Effector CD4-positive, alpha-beta T cell (primary cell): Measurements from ENCODE around the gene ANKDD1A.
A peak's percentile ranks its signal among the peaks of the same experiment; 100 is the strongest.

Experiments used
- DNase-seq: peaks from one replicate; pipeline ENCODE4 v3.0.0-alpha.2; 2020

The ANKDD1A gene

DNA sequence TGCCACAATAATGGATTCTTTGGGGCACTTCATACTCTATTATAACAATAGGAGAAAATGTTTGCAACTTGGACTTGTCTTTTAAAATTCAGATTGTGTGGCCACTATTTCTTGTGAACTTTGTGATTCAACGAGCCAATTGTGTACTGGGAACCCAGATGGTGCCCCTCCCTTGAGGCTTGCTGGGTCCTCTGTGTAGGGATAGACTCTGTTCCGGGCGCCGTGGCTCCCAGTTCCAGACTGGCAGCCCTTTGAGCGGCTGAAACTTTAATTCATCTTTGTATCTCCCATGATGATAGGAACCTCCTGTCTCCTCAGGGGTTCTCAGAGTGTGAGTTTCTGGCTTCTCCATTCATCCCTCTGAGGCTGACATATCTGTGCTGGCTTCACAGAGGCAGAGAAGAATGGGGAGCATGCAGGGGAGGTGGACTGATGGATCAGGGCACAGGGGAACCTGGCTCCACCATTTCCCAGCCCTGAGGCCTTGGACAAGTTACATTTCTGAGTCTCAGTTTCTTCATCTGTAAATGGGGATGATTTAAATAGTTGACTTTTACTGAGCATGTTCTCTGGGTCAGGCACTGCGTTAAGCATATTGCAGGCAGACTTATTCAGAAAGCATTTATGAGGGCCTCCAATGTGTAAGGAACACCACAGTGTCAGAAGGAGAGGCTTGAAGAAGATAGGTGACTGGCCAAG, 15.2 kb upstream of the ANKDD1A start:
- DNase-seq = no peak

DNA sequence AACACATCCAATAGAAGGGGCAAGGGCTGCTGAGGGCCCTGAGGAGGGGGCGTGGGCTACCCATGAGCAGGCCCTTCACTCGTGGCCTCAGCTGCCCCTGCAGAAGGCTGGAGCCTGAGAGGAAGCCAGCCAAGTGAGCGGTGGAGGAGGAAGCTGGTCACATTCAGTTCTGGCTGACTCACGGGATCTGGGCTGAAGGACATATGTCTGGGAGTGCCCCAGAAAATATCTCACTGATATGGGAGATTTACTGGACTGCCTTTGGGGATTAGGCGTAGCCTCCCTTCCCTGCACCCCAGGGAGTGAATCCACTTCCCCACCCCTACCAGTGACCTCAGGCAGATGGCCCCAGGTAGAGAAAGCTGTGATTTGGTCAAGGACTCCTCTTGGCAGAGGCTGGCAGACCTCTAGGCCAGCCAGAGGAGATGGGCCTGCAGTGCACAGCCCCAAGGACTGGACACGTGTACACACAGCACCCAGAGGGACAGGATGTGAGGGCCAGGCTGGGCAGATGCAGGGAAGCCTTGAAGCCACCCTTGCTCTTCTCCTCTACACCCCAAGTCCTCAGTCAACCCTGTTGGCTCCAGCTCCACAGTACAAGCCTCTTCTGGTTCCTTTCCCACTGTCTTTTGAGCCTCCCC, 14.2 kb upstream of the ANKDD1A start:
- DNase-seq = no peak

DNA sequence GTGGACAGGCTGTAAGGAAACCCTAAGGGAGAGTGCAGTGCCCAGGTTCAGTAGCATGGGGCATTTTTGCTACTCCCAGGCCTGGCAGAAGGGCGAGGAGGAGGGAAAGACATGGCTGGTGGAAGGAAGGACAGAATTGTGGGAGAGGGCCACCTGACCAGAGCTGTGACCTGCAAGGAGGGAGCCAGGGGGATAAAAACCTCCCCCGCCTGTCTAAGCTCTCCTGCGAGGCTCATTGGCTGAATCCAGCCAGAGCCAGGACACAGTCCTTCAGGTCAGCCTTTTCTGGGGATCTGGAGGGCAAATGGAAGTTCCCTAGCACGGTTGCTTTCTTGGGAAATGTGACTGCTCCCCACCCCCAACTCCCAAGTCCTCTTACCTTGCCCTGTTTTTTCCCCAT, 13.3 kb upstream of the ANKDD1A start:
- no peak for DNase-seq

DNA sequence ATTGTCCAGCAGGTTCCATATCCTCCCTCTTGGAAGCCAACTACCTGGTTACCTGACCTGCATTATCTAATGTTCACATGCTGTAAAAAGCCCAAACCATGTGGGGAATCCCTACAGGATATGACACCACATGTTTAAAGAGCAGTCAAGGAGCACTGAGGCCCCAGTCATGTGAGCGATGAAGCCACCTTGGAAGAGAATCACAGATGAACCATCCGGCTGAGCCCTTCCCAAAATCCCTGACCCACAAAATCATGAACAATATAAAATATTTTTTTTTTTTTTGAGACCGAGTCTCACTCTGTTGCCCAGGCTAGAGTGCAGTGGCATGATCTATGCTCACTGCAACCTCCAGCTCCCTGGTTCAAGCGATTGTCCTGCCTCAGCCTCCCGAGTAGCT, 10.6 kb upstream of the ANKDD1A start:
- no peak for DNase-seq

DNA sequence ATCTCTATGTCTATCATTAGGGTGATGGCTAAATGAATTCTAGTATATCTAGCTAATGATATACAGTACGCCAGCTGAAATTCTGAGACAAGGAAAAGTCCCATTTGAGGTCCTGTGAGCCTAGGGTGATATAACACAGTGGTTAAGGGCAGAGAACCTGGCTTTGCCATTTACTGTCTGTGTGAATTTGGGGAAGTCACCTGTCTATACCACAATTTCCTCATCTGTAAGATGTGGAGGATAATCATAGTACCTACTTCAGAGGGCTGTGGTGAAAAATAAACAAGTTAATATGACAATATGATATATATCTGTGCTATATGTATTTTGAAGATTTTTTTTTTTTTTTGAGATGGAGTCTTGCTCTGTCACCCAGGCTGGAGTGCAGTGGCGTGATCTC, 9.8 kb upstream of the ANKDD1A start:
- DNase-seq = peak; percentile 16

DNA sequence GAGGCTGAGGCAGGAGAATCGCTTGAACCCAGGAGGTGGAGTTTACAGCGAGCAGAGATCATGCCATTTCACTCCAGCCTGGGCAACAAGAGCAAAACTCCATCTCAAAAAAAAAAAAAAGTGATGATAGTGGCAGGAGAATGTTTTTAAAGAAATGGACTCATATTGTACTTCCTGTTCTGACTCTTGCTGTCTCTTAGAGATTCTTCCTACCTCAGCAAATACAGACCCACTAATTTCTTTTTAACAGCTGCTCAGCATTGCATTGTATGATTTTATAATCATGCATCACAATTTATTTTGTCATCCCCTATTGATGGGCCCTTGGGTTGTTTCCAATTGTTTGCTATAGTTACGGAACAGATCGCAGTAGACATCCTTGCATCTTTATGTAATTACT, 8.8 kb upstream of the ANKDD1A start:
- no peak for DNase-seq

DNA sequence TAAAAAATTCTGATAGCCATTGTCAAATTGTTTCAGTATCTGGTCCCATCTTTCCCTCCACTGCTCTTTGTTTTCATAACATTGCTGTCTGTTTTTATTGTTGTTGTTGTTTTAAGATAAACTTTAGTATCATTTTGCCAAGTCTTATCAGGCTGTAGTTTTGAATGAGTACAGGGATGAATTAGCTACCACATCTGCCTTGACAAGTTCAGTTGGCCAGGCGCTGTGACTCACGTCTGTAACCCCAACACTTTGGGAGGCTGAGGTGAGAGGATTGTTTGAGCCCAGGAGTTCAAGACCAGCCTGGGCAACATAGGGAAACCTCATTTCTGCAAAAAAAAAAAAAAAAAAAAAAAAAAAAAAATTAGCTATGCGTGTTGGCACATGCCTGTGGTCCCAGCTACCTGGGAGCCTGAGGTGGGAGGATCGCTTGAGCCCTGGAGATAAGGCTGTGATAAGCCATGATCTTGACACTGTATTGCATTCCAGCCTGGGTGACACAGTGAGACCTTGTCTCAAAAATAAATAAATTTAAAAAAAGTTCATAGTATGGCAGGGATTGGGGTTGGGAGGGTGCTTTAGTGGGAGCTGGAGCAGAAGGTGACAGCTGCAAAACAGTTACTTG, 8.3 kb upstream of the ANKDD1A start:
- DNase-seq = no peak

DNA sequence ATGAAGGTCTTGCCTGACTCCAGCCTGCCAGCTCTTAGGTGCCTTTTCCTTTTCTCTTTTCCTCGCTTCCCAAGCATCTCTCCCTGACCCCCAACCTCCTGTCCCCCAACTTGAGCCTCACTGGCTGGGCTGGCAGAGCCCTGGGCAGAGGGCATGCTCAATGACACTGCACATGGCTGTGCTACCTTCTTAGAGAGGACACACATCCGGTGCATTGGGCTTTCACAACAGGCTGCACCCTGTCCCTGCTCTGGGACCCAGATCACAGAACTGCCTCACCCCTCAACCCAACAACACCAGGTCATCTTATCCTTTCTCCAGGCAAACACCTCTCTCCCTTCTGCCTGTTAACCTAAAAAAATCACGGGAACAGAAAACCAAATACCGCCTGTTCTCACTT, 7.5 kb upstream of the ANKDD1A start:
- DNase-seq = no peak

DNA sequence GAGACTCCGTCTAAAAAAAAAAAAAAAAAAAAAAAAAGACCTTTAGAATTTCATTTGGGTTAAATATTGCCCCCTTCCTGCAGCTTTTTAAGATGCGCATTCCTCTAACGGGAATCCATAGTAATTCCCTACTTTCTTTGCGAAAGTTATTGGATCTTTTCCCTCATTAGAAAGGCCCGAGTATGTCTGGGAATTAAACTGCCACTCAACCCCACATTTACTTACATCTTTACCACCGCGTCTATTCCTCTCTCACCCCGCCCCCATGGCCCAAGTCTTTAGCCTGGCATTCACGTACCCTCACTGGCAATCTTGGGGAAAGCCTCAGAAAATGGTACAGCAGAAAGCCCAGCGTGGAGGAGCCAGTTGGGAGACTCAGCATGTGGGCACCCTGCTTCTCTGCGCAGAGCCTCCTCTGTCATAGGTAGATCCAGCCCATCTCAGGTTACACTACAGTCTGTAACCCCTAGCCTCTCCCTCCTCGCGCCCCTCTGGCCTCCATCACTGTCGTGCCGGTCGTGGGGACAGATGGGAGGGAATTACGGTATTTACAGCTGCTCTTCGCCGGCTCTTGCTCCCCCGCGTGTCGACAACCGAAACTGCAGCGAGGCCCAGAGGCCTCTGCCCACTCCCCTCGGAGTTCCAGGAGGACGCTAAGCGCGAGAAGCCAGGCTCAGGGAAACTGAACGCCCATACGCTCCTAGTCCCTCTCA, 6.4 kb upstream of the ANKDD1A start:
- peak; percentile 67 for DNase-seq

DNA sequence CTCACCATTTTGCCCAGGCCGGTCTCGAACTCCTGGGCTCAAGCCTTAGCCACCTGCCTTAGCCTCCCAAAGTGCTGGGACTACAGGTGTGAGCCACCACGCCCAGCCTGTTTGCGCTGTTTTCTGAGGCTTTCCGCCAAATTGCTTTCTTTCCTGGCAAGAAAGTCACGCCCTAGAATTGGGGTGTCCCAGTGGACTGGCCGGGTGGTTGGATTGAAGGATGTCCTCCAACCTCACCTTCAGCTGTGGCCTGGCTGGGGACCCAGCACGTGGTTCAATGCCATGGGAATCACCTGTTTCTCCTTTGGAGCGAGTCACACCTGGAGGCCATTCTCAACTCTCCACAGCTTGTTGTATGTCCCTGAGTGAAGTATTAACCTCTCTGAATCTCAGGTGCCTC, 5.8 kb upstream of the ANKDD1A start:
- DNase-seq = no peak

DNA sequence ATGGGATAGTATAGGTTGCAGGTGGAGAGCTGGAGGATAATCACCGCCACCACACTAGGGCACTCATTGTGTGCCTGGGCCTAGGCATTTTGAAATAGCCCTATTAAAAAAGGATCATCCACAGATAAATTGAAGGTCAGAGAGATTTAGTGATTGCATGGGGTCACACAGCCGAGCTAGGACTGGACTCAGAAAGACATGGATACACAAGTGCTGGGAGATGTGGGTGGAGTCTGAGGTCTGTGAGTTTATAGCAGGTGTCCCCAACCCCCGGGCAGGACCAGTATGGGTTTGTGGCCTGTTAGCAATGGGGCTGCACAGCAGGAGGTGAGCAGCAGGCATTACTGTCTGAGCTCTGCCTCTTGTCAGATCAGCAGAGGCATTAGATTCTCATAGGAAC, 5.3 kb upstream of the ANKDD1A start:
- no peak for DNase-seq

DNA sequence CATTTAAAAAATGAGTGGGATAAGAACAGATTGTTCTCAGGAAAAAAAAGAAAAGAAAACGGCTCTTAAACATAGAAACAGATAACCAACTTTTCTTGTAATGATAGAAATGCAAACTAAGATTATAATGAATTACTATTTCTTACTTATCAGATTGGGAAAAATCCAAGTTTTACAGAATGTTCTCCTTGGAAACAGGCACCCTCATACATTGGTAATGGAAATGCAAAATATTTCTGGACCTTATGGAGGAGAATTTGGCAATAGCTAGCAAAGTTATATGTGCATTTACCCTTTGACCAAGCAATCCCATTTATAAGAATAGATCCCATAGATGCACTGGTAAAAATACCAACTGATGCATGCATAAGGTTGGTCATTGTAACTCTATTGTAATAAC, 3.7 kb upstream of the ANKDD1A start:
- no peak for DNase-seq

DNA sequence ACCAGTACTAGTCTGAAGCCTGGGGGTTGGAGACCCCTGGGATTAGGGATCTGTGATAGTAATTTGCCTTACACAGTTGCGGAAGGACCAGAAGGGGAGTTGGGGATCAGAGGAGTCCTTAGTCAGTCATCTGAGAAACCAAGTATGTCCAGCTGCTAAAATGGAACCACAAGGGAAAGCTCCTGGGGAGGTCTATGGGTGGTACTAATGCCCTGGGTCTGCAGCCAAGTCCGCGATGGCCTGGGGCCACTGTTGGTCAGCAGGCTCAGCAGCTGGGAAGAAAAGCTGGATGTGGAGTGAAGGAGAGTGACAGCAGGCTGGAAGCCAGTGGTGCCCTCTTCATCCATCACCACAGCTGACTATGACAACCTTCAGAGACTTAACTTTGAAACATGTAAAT, 2.2 kb upstream of the ANKDD1A start:
- no peak for DNase-seq

DNA sequence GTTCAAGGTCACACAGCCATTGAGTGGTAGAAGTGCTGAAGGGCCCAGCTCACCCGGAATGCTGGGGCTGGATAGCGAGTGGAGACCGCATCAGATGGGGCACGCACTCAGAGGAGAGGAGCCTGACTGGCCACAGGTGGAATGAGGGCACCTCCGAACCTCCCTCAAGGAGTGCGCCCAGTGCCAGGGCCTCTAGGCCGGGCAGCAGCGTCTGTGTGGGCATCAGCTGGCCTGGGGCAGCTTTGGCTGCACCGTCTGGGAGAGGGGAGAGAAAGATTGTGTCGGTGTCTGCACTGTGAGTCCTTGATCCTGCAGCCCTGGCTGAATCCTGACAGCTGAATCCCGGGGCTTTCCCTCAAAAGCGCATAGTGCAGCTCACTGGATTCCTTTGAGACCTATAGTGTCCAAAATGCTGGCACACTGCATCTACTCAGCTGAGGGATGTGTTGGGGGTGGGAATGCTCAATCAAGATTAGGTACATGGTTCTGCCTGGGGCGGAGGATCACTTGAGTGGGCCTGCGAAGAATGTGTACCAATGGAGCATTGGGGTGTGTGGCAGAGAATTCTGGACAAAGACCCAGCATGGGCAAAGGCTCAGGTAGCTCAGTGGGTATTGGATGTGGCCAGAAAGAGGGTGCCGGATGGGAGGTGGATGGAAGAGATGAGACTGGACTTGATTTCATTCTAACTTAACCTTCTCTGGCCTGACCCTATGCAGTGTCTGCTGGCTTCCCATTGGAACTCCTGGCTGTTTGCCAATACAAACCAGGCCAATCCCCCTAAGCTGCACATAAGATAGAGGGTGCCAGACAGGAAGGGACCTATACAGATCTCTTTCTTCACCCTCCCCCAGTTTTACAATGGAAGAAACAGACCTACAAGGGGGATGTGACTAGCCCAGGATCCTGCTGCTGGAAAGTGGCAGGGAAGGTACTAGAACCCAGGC, 950 bp downstream of the ANKDD1A start:
- DNase-seq = no peak

DNA sequence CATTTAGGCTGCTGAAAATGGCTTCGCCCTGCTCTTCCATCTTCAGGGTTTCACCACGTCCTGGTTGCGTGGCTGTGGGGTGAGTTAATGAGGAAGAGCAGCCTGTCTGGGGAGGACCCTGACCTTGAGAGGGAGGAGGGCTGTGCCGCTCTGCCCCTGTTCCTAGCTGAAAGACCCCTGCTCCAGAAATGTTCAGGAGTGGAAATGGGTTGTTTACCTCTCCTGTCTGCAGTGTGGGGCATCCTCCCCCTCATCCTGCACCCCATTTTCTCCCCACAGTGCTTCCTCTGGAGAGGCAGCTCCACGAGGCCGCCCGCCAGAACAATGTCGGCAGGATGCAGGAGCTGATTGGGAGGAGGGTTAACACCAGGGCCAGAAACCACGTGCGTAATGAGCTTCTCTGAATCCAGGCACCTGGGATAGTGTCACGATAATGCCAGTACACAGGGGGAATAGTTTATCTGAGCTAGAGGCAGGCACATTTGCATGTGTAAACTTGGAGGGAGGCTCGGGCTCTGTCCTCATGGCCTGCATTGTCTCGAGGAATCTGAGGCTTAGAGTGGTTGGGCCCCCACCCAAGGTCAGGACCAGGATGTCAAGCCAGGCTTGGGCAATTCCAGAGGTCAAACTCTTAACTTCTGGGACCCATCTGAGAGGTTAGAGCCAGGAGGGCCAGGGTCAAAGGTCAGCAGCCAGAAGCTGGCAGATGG, 4.0 kb downstream of the ANKDD1A start:
- DNase-seq = no peak

DNA sequence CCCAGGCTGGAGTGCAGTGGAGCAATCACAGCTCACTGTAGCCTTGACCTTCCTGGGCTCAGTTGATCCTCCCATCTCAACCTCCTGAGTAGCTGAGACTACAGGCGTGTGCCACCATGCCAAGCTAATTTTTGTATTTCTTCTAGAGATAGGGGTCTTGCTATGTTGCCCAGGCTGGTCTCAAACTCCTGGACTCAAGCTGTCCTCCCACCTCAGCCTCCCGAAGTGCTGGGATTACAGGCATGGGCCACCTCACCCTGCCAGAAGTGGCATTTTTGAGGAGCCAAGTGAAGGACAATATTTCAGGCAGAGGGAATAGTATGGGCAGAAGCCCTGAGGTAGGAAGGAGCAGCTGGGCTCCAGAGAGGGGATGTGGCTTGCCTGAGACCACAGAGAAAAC, 4.7 kb downstream of the ANKDD1A start:
- no peak for DNase-seq

DNA sequence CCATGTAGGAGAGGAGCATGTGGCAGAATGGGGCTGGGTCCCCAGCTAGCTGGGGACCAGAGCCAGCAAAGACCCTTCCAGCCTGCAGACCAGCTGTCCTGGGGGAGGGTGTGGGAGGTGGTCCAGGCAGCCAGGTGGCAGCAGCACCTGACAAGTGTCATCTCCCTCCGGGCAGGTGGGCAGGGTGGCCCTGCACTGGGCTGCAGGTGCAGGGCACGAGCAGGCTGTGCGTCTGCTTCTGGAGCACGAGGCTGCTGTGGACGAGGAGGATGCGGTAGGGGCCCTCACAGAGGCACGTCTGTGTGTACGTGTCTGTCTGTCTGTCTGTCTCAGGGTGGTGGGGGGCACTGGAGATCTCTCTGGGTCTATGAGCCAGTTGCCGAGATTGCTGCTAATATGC, 5.5 kb downstream of the ANKDD1A start:
- no peak for DNase-seq

DNA sequence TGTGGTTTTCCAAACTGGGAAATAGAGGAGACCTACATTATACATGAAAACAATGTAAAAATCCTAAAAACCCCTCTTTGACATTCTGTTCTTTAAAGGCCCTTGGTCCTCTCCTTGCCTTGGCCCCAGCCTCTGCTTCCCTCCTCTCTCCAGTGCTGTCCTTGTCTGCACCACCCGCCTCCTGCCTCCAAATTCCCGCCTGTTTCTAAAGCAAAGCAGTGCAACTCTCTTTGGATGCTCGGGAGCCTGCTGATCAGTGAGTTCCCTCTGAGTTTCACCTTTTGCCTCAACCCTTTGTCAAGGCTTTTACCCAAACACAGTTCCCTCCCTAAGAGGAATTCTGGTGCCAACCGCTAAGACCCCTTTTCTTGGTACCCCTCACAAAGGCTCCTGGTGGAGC, 8.0 kb downstream of the ANKDD1A start:
- no peak for DNase-seq

DNA sequence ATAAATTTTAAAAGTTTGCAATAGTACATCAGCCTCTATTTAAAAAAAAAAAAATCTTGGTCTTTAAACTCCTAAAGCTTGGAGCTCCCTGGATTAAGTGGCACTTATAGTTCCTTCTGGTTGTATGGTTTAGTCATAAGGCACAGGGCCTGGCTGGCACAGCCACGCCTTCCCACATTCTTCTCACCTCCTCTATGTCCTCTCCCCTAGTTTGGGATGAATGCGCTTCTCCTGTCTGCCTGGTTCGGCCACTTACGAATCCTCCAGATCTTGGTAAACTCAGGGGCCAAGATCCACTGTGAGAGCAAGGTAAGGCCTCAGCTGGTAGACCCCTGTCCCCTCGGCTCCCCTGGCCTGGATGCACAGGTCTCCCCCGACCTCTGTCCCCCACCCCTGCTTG, 10.0 kb downstream of the ANKDD1A start:
- no peak for DNase-seq

DNA sequence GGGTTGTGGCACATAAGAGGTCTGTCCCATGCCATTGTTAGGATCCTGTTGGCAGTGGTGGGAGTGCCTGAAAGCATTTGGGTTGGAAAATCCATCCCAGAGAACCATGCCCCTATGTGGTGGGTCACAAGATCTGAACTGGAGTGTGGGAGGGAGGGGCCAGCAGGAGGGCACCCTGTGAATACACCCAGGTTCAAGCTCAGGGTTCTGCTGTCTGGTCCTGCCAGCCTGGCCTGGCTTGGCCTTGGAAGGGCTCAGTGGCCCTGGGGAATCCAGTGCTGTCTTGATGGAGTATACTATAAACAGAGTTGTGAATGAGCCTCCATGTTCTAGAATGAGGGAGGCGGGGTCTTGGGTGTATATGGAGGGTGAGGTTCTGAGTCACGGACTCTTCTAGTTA, 11.8 kb downstream of the ANKDD1A start:
- DNase-seq = no peak

DNA sequence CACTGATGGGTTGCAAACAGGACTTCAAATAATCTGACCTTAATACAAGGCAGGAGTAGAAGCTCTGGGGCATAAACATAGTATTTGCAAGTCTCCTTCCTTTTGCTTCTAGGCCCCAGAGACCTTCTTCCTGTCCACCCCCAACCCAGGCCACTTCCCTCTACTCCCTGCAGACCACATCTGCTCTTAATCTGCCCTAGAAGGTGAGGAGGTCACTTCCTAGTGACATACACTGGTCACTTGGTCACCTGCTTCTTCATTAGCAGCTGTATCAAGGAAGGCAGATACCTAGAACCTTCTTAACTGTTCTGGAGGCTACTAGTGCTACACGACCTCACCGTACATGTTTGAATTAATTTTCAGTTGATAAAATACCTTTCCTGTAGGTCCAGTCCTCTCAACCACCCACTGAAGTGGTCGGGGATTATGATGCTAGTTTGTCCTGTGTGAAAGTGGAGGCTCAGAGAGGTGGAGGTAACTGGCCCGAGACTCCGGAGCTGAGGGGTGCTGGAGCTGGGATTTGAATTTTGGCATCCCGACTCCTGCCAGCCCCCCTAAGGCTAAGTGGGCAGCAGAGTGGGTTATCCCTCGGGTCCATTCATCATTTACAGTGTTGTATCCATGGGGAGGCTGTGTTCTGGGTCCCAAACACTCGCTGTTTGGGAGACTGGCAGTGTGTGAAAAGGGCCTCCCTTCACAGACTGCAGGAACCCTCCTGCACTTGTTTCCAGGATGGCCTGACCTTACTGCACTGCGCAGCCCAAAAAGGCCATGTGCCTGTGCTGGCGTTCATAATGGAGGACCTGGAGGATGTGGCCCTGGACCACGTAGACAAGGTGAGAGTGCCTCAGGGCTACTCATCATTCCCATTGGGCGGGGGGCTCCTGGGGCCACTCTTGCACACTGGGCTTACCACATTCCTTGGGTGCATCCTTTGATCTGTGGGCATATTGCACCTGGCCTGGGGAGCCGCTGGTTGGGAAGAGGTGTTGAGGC, 13.9 kb downstream of the ANKDD1A start:
- no peak for DNase-seq
